ENCODE measurements around the gene ZNF41. TPM values are rescaled to one million over a fixed set of nuclear protein-coding genes. Genes with fewer than 3 reads are reported as not detected.
"Not testable (repeated sequence)": the region's sequence is repeated elsewhere in the genome, so short reads cannot be mapped to it uniquely, and the experiment has no call there.

The ZNF41 gene
- total RNA-seq, 4 donors from 2014 or later: 8.8 to 10.0 (median 9.4) TPM

- no peaks in the 10 kb centered on the region for H3K9me3 ChIP-seq
- ATAC-seq: no peak
- 85 to 86% methylated on average over 3 to 5 of the region's 5 CpGs for WGBS, 2 donors (ENCODE audit: low coverage in 1 of 2)
- no peak overlapping the region for H3K27ac ChIP-seq
- H3K36me3 ChIP-seq: no peaks in the 10 kb centered on the region
- H3K4me3 ChIP-seq: no peak overlapping the region
- TF ChIP-seq POLR2AphosphoS5 (IDR thresholded peaks at IDR 0.05) (no peak), EP300 (IDR thresholded peaks at IDR 0.05) (no peak), POLR2A (IDR thresholded peaks at IDR 0.05) (no peak), CTCF (IDR thresholded peaks at IDR 0.05) (no peak)
- H3K27me3 ChIP-seq: no peaks in the 10 kb centered on the region
- no peaks in the 10 kb centered on the region for H3K4me1 ChIP-seq
These were observed 17.5 kb upstream of the ZNF41 start for GRCh38 chrX:47500554-47500953.

GRCh38 chrX:47499293-47499692 is 16.3 kb upstream of the ZNF41 start:
- Histone ChIP-seq H3K9me3 (no peaks in the 10 kb centered on the region), H3K36me3 (no peaks in the 10 kb centered on the region), H3K27me3 (no peaks in the 10 kb centered on the region), H3K27ac (no peak overlapping the region), H3K4me1 (no peaks in the 10 kb centered on the region), H3K4me3 (no peak overlapping the region)
- TF ChIP-seq POLR2A (IDR thresholded peaks at IDR 0.05) (no peak), EP300 (IDR thresholded peaks at IDR 0.05) (no peak), CTCF (IDR thresholded peaks at IDR 0.05) (no peak), POLR2AphosphoS5 (IDR thresholded peaks at IDR 0.05) (no peak)
- WGBS, 2 donors (ENCODE audit: low coverage in 1 of 2): 80 to 83% methylated on average over 1 of the region's 3 CpGs
- no peak for ATAC-seq

- Histone ChIP-seq H3K27ac (no peak overlapping the region), H3K4me1 (no peaks in the 10 kb centered on the region), H3K9me3 (no peaks in the 10 kb centered on the region), H3K4me3 (no peak overlapping the region), H3K36me3 (no peaks in the 10 kb centered on the region), H3K27me3 (no peaks in the 10 kb centered on the region)
- no peak for TF ChIP-seq POLR2AphosphoS5 (IDR thresholded peaks at IDR 0.05)
- no peak for TF ChIP-seq POLR2A (IDR thresholded peaks at IDR 0.05)
- no peak for TF ChIP-seq CTCF (IDR thresholded peaks at IDR 0.05)
- TF ChIP-seq EP300 (IDR thresholded peaks at IDR 0.05): no peak
- WGBS, 2 donors (ENCODE audit: low coverage in 1 of 2): 44 to 60% methylated on average over 2 to 4 of the region's 4 CpGs
- no peak for ATAC-seq
These were observed 15.4 kb upstream of the ZNF41 start for GRCh38 chrX:47498411-47498810.

GRCh38 chrX:47497271-47497888 is 14.4 kb upstream of the ZNF41 start:
- 40 to 83% methylated on average over 1 to 2 of the region's 2 CpGs for WGBS, 2 donors (ENCODE audit: low coverage in 1 of 2)
- Histone ChIP-seq H3K9me3 (no peaks in the 10 kb centered on the region), H3K27ac (no peak overlapping the region), H3K4me1 (no peaks in the 10 kb centered on the region), H3K27me3 (no peaks in the 10 kb centered on the region), H3K36me3 (no peaks in the 10 kb centered on the region), H3K4me3 (no peak overlapping the region)
- TF ChIP-seq POLR2AphosphoS5 (IDR thresholded peaks at IDR 0.05) (no peak), CTCF (IDR thresholded peaks at IDR 0.05) (peak in 2 of 4 experiments; percentile 11 to 20)
- ATAC-seq: no peak

- H3K4me3 ChIP-seq, H3K27ac ChIP-seq, ATAC-seq, H3K4me1 ChIP-seq, H3K36me3 ChIP-seq, H3K27me3 ChIP-seq, H3K9me3 ChIP-seq: not testable (repeated sequence)
- WGBS, 2 donors (ENCODE audit: low coverage in 1 of 2): 84 to 100% methylated on average over 3 to 4 of the region's 4 CpGs
These were observed 9.1 kb upstream of the ZNF41 start for GRCh38 chrX:47492133-47492532.
